Loucy (cell line): Measurements from ENCODE around the gene SEC16A.

Experiments
- CTCF ChIP-seq: fragments of 200-600 bp; sonication (generic); conservative IDR thresholded peaks from 2 replicates; pipeline ENCODE4 v1.5.1; 2014; ENCODE audit warnings: mild to moderate bottlenecking, antibody characterized with exemption, low read length
- EZH2phosphoT487 ChIP-seq: fragments of 200-600 bp; IDR thresholded peaks from 2 replicates; pipeline ENCODE4 v1.6.1; 2018; ENCODE audit warnings: antibody characterized with exemption, mild to moderate bottlenecking, moderate library complexity, borderline replicate concordance

GRCh38 chr9:136509549-136509948 is 26.7 kb upstream of the SEC16A start:
- TF ChIP-seq CTCF (no peak), EZH2phosphoT487 (no peak)
